Spleen (tissue), 11 donors: ENCODE results near the gene LARP1. TPM values are rescaled to one million over a fixed set of nuclear protein-coding genes. Genes with fewer than 3 reads are reported as not detected.

ENCODE experiments used
- DNase-seq: peaks from one replicate; pipeline ENCODE4 v3.0.0-alpha.2; 2020
- H3K27ac ChIP-seq, 8 donors: fragments of 200-600 bp; sonication (generic) in 7 of 8; 1 replicate in 4 of 8; 2 replicates in 4 of 8; pipeline versions ENCODE4 v1.5.0 to v1.8.0; 2016 to 2021; ENCODE audit warnings: inconsistent platforms in 4 of 8, mild to moderate bottlenecking in 4 of 8, moderate library complexity in 1 of 8
- H3K27me3 ChIP-seq, 7 donors: fragments of 200-600 bp; sonication (generic) in 6 of 7; replicated peaks in 1 of 7; 1 replicate in 4 of 7; 2 replicates in 3 of 7; pipeline versions ENCODE4 v1.5.0 to v1.8.0; 2016 to 2021; ENCODE audit warnings: inconsistent platforms in 3 of 7, mild to moderate bottlenecking in 1 of 7
- H3K36me3 ChIP-seq, 6 donors: fragments of 200-600 bp; sonication (generic) in 5 of 6; 1 replicate in 4 of 6; 2 replicates in 2 of 6; pipeline versions ENCODE4 v1.5.0 to v1.8.0; 2016 to 2021; ENCODE audit warnings: inconsistent platforms in 2 of 6
- H3K4me1 ChIP-seq, 6 donors: fragments of 200-600 bp; sonication (generic) in 5 of 6; 1 replicate in 3 of 6; 2 replicates in 3 of 6; pipeline versions ENCODE4 v1.5.0 to v1.8.0; 2016 to 2021; ENCODE audit warnings: inconsistent platforms in 3 of 6
- H3K4me3 ChIP-seq, 8 donors: fragments of 200-600 bp; sonication (generic) in 7 of 8; 1 replicate in 4 of 8; 2 replicates in 4 of 8; pipeline versions ENCODE4 v1.5.0 to v1.8.0; 2016 to 2021; ENCODE audit warnings: inconsistent platforms in 4 of 8, mild to moderate bottlenecking in 4 of 8, moderate library complexity in 2 of 8
- H3K9me3 ChIP-seq, 8 donors: fragments of 200-600 bp; sonication (generic) in 7 of 8; 1 replicate in 4 of 8; 2 replicates in 4 of 8; pipeline versions ENCODE4 v1.5.0 to v1.8.0; 2016 to 2021; ENCODE audit warnings: inconsistent platforms in 4 of 8
- POLR2A ChIP-seq, 3 donors: fragments of 450-650 bp; IDR thresholded peaks; one replicate each; pipeline ENCODE4 v1.5.1; 2017; ENCODE audit warnings: antibody characterized with exemption in 3 of 3, mild to moderate bottlenecking in 1 of 3
- POLR2AphosphoS5 ChIP-seq, 3 donors: sonication (generic); formaldehyde crosslinking; IDR thresholded peaks; one replicate each; pipeline ENCODE4 v1.5.1; 2017; ENCODE audit warnings: antibody characterized with exemption in 3 of 3
- WGBS, 5 donors: extraction: QIAGEN DNeasy Blood & Tissue Kit in 3 of 5; methylation state at CpG; one replicate each; pipeline versions ENCODE4 v1.1.5 to v1.1.7; 2013 to 2018; 5-methylcytosine and 5-hydroxymethylcytosine counted together
- intact Hi-C: fragments of 100-400 bp; cut with DNase I; formaldehyde crosslinking; loops from one replicate; pipeline ENCODE4 v1.15.0; 2023; ENCODE audit warnings: low total_unique reads
- polyA plus RNA-seq, 3 donors: library from polyadenylated mRNA; stranded (reverse); fragments of 200-250 nt; gene quantifications; one replicate each; pipeline ENCODE4 v1.2.1, GENCODE V29; 2013
- total RNA-seq, 7 donors: library from RNA; depleted of rRNA in 3 of 7; stranded (reverse); fragments of >200 nt in 3 of 7; fragmentation: NEBNext Ultra II Directional in 4 of 7; extraction: Animal tissue kit (Norgen Biotek cat#: 25700) in 4 of 7; gene quantifications; one replicate each; pipeline versions ENCODE4 v1.1.0 to v1.2.1, GENCODE V29; 2016 to 2021
- TF ChIP-seq, protein P1 (sequence below), 11 experiments: fragments of 200-600 bp in 7 of 11; fragments of 450-650 bp in 4 of 11; sonication (generic) in 4 of 11; IDR thresholded peaks in 8 of 11; conservative IDR thresholded peaks in 3 of 11; 1 replicate in 7 of 11; 2 replicates in 4 of 11; pipeline versions ENCODE4 v1.4.0 to v1.8.0; 2016 to 2021; ENCODE audit warnings: antibody characterized with exemption in 11 of 11, inconsistent platforms in 4 of 11, mild to moderate bottlenecking in 1 of 11
- donor health status: healthy with polysubstance abuse.
- donor health status: DM: no; HTN: no; CAD: no; lungs with moderate emphysema.
- donor health status: DM: no; HTN: no; CAD: no.
- donor health status: Bipolar disorder and iron deficiency.
- donor health status: healthy.
- donor health status: DM: no; HTN: no; CAD: no.
- donor health status: DM: yes; HTN: yes; CAD: no.

Gene LARP1
- total and polyA plus RNA-seq, 10 donors: 13.8 to 168 (median 120) TPM

DNA sequence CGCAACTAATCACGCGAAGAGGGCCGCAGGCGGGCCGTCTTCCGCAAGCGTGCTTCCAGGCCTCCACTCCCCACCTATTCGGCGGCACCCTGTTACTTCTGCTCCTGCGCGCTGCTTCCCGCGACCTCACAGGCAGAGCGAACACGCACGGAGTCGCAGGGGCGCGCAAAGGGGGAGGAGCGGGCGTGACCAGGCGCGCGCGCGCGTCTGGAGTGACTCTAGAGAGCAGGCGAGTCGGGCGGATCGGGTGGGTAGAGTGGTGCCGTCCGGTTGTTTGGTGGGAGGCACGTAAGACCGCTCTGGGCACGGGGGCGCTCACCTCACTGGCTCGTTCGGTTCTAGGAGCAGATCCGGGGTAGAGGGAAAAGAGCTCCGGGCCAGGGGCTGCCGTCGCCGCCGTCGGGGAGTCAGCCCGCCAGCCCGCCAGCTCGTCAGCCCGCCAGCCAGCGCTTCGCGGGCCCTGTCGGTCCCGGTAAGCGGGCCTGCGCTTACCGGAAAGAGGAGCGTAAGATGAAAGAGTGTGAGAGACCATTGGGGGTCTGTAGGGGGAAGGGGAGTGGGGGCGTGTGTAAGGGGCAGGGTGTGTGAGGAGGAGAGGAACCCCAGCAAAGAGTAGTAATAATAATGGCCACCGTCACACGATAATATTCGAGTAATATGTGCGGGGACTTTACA is 103.3 kb downstream of the LARP1 start, which contains the start of gene CNOT8:
TSS of gene CNOT8 (plus strand) at position 331 of the 675 bp plus-strand sequence. CDS start 4,652 bp downstream, outside the sequence.
- peak; percentile 100 for DNase-seq
- TF ChIP-seq POLR2A (IDR thresholded peaks at IDR 0.05): peak; percentile 25 to 97 (median 62)
- TF ChIP-seq, protein P1, sequence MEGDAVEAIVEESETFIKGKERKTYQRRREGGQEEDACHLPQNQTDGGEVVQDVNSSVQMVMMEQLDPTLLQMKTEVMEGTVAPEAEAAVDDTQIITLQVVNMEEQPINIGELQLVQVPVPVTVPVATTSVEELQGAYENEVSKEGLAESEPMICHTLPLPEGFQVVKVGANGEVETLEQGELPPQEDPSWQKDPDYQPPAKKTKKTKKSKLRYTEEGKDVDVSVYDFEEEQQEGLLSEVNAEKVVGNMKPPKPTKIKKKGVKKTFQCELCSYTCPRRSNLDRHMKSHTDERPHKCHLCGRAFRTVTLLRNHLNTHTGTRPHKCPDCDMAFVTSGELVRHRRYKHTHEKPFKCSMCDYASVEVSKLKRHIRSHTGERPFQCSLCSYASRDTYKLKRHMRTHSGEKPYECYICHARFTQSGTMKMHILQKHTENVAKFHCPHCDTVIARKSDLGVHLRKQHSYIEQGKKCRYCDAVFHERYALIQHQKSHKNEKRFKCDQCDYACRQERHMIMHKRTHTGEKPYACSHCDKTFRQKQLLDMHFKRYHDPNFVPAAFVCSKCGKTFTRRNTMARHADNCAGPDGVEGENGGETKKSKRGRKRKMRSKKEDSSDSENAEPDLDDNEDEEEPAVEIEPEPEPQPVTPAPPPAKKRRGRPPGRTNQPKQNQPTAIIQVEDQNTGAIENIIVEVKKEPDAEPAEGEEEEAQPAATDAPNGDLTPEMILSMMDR (IDR thresholded peaks at IDR 0.05 in 8 of 11, conservative IDR thresholded peaks at IDR 0.05 in 3 of 11): peak in 1 of 11 experiments; percentile 15
- peak; percentile 97 to 99 (median 99) for TF ChIP-seq POLR2AphosphoS5 (IDR thresholded peaks at IDR 0.05)
- Histone ChIP-seq H3K4me3 (peak within 1 kb of the TSS; percentile 45 to 88 (median 62)), H3K9me3 (no peaks in the 10 kb centered on the region), H3K36me3 (peaks cover 0 to 5% (median 2%) of the 10 kb centered on the region in 6 donors), H3K27me3 (no peaks in the 10 kb centered on the region), H3K4me1 (peaks cover 27 to 55% (median 51%) of the 10 kb centered on the region in 6 donors), H3K27ac (peak within 1 kb of the TSS; percentile 92 to 100 (median 98))
- WGBS, 5 donors: 0% methylated on average over 34 to 65 of the region's 65 CpGs
- intact Hi-C loops: no loop called here

DNA sequence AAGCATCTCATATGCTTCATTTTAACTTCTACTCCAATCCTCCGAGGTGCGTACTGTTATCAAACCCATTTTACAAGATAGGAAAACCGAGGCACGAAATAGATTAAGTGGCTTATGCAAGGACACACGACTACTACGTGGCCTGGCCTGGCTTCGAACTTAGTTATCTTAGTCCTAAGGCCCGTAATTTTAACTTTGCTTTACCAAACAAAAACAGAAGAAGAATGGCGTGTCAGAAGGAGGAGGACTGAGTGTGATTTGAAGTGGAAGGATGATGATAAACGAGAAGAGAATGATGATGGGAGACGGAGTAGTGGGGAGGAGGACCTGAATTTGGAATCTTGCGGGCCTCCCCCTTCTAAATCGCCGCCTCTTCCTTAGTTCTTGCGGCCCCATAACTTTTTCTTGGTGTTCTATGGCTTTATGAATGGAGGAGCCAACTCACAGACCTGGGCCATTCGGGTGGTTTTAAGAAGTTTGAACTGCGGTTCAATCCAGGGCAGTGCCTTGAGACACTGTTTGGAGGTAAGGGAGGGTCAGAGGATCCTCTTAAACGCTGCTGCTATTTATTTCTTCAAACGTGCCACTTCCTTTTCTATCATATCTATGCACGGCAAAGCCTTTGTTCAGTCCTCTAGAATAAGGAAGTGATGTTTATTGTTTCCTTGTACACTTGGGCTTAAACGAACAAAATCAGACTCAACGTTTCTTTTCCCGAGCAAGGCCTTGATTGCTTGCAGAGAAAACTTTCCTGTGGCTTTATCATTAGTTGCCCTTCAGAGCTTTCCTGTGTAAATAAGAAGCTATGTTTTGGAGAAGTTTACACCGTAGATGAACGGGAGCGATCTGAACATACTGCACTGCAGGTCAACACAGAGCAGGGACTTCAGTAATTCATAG is 104.0 kb downstream of the LARP1 start:
- Histone ChIP-seq H3K27ac (peak overlapping the region; percentile 92 to 100 (median 98)), H3K36me3 (peaks cover 0 to 13% (median 7%) of the 10 kb centered on the region in 6 donors), H3K4me3 (peak overlapping the region; percentile 45 to 88 (median 62)), H3K4me1 (peaks cover 27 to 63% (median 55%) of the 10 kb centered on the region in 6 donors), H3K9me3 (no peaks in the 10 kb centered on the region), H3K27me3 (no peaks in the 10 kb centered on the region)
- TF ChIP-seq POLR2AphosphoS5 (IDR thresholded peaks at IDR 0.05) (peak in 1 of 3 donors; percentile 18), POLR2A (IDR thresholded peaks at IDR 0.05) (peak in 1 of 3 donors; percentile 35)
- TF ChIP-seq, protein P1 (IDR thresholded peaks at IDR 0.05 in 8 of 11, conservative IDR thresholded peaks at IDR 0.05 in 3 of 11): no peak
- DNase-seq: no peak
- WGBS, 5 donors: 0 to 1% (median 1%) methylated on average over 26 of the region's 26 CpGs
- intact Hi-C loops: no loop called here

DNA sequence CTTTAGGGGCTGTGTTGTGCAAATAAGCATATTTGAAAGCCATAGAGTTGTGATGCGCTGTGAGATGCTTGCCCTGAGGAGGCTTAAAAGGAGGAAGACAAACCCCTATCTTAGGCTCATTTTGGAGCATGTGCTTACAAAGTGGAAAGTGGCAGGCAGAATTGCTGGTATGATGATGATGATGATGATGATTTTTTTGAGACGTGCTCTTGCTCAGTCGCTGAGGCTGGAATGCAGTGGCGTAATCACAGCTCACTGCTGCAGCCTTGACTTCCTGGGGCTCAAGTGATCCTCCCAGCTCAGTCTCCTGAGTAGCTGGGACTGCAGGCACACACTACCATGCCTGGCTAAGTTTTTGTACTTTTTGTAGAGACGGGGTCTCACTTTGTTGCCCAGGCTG is 104.9 kb downstream of the LARP1 start:
- TF ChIP-seq POLR2A (IDR thresholded peaks at IDR 0.05): no peak
- peak in 2 of 3 donors; percentile 60 for TF ChIP-seq POLR2AphosphoS5 (IDR thresholded peaks at IDR 0.05)
- intact Hi-C loops: loop anchor here (5.0 to 10.0 kb wide), 2 partner anchors 75 to 103 kb away; partner anchors contain the start of genes GEMIN5 and LARP1
- Histone ChIP-seq H3K36me3 (peaks cover 0 to 22% (median 14%) of the 10 kb centered on the region in 6 donors), H3K9me3 (no peaks in the 10 kb centered on the region), H3K27me3 (no peaks in the 10 kb centered on the region), H3K27ac (peak overlapping the region; percentile 92 to 100 (median 98)), H3K4me3 (peak overlapping the region; percentile 45 to 88 (median 62)), H3K4me1 (peaks cover 27 to 72% (median 55%) of the 10 kb centered on the region in 6 donors)
- DNase-seq: no peak
- WGBS, 5 donors: 24 to 31% (median 26%) methylated on average over 5 of the region's 5 CpGs

DNA sequence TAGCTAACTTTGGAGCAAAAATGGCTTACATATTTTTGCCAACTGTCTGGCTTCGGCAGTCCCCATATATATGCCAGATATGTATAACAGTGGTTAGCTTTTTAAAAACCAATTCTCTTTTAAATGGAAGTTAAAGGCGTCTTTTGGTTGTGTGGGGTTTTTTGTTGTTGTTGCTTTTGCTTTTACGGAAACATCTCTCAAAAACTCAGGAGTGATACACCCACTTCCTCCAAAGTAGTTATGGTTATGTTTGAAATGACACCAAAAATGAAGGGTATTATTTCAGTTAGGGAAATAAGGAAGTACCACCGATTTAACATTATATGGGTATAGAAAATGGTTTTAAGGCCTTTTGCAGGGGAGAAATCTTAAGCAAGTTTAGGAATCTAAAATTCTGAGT is 105.6 kb downstream of the LARP1 start:
- Histone ChIP-seq H3K27ac (peak overlapping the region in 7 of 8 donors; percentile 32 to 100 (median 98)), H3K27me3 (no peaks in the 10 kb centered on the region), H3K4me1 (peaks cover 27 to 78% (median 58%) of the 10 kb centered on the region in 6 donors), H3K36me3 (peaks cover 0 to 28% (median 20%) of the 10 kb centered on the region in 6 donors), H3K4me3 (peak overlapping the region in 5 of 8 donors; percentile 57 to 88 (median 67)), H3K9me3 (no peaks in the 10 kb centered on the region)
- TF ChIP-seq POLR2A (IDR thresholded peaks at IDR 0.05) (no peak), POLR2AphosphoS5 (IDR thresholded peaks at IDR 0.05) (no peak)
- TF ChIP-seq, protein P1 (IDR thresholded peaks at IDR 0.05 in 8 of 11, conservative IDR thresholded peaks at IDR 0.05 in 3 of 11): no peak
- 5 to 9% (median 8%) methylated on average over 4 of the region's 4 CpGs for WGBS, 5 donors
- intact Hi-C loops: loop anchor here (5.0 to 10.0 kb wide), 2 partner anchors 74 to 103 kb away; partner anchors contain the start of genes GEMIN5 and LARP1
- DNase-seq: no peak
